CD4-positive, alpha-beta T cell (primary cell): ENCODE results near the gene ANKRD65. TPM values are rescaled to one million over a fixed set of nuclear protein-coding genes. Genes with fewer than 3 reads are reported as not detected.
"Not testable (repeated sequence)": the region's sequence is repeated elsewhere in the genome, so short reads cannot be mapped to it uniquely, and the experiment has no call there.

ENCODE experiments used
- ATAC-seq: fragments of 200-7000 bp; cut with Tn5 transposase; one replicate; pipeline ENCODE4 v1.10.0; 2022; ENCODE audit warnings: mild to moderate bottlenecking; ENCODE audit not compliant: poor library complexity
- CTCF ChIA-PET: fragments of 350-600 bp; sonication (Branson Sonifier 250); formaldehyde crosslinking; loops from one replicate; lab custom pipeline; 2021; ENCODE audit warnings: antibody characterized with exemption, inconsistent platforms; lab: Charles Lee
- POLR2A ChIA-PET: fragments of 350-600 bp; sonication (Branson Sonifier 250); formaldehyde crosslinking; loops from one replicate; lab custom pipeline; 2021; ENCODE audit warnings: antibody characterized with exemption, inconsistent platforms; lab: Charles Lee
- DNase-seq, 14 experiments: peaks; one replicate each; pipeline ENCODE4 v3.0.0-alpha.2; 2013 to 2020; ENCODE audit warnings: mixed read lengths in 2 of 14
- H3K27ac ChIP-seq, 2 donors: one replicate each; pipeline versions ENCODE4 v1.5.1 to v1.7.0; 2013; ENCODE audit warnings: low read length in 2 of 2, low read depth in 1 of 2, mild to moderate bottlenecking in 1 of 2
- H3K27me3 ChIP-seq, 2 experiments: 1 replicate in 1 of 2; 2 replicates in 1 of 2; pipeline versions ENCODE4 v1.6.1 to v1.7.0; 2013; ENCODE audit warnings: low read length in 2 of 2, control low read depth in 1 of 2, mild to moderate bottlenecking in 1 of 2, moderate library complexity in 1 of 2; ENCODE audit not compliant: insufficient read depth in 2 of 2, control insufficient read depth in 1 of 2
- H3K36me3 ChIP-seq: one replicate; pipeline ENCODE4 v1.6.1; 2013; ENCODE audit warnings: low read length, control low read depth; ENCODE audit not compliant: insufficient read depth
- H3K4me1 ChIP-seq: one replicate; pipeline ENCODE4 v1.6.1; 2013; ENCODE audit warnings: low read length, control low read depth; ENCODE audit not compliant: insufficient read depth
- H3K4me3 ChIP-seq: one replicate; pipeline ENCODE4 v1.5.1; 2013; ENCODE audit warnings: mild to moderate bottlenecking, low read length, moderate library complexity
- H3K9me3 ChIP-seq, 2 experiments: 1 replicate in 1 of 2; 2 replicates in 1 of 2; pipeline versions ENCODE4 v1.6.1 to v1.7.0; 2013; ENCODE audit warnings: low read length in 2 of 2, mild to moderate bottlenecking in 2 of 2, control low read depth in 1 of 2, moderate library complexity in 1 of 2; ENCODE audit not compliant: control insufficient read depth in 1 of 2, insufficient read depth in 1 of 2
- H3K27ac Mint-ChIP-seq: one replicate; pipeline ENCODE4 v1.8.0; 2020; ENCODE audit warnings: mixed read lengths
- H3K27me3 Mint-ChIP-seq: one replicate; pipeline ENCODE4 v1.8.0; 2021; ENCODE audit warnings: mixed read lengths
- H3K36me3 Mint-ChIP-seq: one replicate; pipeline ENCODE4 v1.8.0; 2021; ENCODE audit warnings: low read depth, mixed read lengths
- H3K4me1 Mint-ChIP-seq: one replicate; pipeline ENCODE4 v1.8.0; 2021; ENCODE audit warnings: low read depth, mixed read lengths
- H3K4me3 Mint-ChIP-seq: one replicate; pipeline ENCODE4 v1.8.0; 2020; ENCODE audit warnings: mild to moderate bottlenecking, mixed read lengths
- H3K9me3 Mint-ChIP-seq: one replicate; pipeline ENCODE4 v1.8.0; 2020; ENCODE audit warnings: mixed read lengths
- intact Hi-C, 2 experiments: fragments of 100-400 bp; cut with DNase I in 1 of 2; cut with micrococcal nuclease in 1 of 2; formaldehyde crosslinking; loops; one replicate each; pipeline versions ENCODE4 v1.15.1 to v1.9.0; 2023 to 2025; cut with DNase I, micrococcal nuclease
- total RNA-seq, 174 experiments: library from RNA in 2 of 174; stranded (reverse) in 2 of 174; gene quantifications; one replicate each; pipeline ENCODE4 v1.2.3 and lab custom pipeline; 2021 to 2026
- TF ChIP-seq, protein P1 (sequence below): fragments of 200-600 bp; IDR thresholded peaks from one replicate; pipeline ENCODE4 v1.8.0; 2022; ENCODE audit warnings: antibody characterized with exemption, mild to moderate bottlenecking

The ANKRD65 gene
- total RNA-seq, 2 experiments from 2014 or later: not detected

DNA sequence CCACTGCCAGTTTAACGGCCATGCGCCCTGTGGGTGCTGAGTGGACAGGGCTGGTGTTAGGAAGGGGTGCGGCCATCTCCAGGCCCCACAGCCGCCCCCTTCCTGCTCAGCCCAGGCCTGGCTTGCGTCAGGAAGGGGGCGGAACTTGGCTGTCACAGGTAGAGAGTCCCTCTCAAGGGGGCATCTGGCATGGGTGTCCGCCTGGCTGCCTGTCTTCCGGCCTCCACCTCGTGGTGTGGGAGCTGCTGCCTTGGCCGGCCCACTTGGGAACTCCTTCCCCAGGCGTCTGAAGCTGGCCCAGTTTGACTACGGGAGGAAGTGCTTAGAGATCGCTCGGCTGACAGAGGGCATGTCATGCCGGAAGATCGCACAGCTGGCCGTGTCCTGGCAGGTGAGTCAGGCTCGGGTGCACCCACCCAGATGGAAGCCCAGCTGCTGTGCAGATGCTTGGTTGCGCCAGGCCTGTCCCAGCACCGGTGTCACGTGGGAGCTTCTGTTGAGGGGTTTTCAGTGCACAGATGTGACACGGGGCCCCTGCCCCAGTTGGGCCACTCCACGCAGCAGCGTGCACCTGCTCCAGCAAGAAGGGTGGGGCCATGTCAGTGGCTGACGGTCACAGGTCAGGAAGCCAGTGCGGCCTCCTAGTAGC lies 41.4 kb upstream of the ANKRD65 start:
- H3K9me3 ChIP-seq: peaks cover 0 to 7% of the 10 kb centered on the region in 2 experiments
- H3K36me3 ChIP-seq: no peaks in the 10 kb centered on the region
- no peaks in the 10 kb centered on the region for H3K4me1 Mint-ChIP-seq
- TF ChIP-seq, protein P1, sequence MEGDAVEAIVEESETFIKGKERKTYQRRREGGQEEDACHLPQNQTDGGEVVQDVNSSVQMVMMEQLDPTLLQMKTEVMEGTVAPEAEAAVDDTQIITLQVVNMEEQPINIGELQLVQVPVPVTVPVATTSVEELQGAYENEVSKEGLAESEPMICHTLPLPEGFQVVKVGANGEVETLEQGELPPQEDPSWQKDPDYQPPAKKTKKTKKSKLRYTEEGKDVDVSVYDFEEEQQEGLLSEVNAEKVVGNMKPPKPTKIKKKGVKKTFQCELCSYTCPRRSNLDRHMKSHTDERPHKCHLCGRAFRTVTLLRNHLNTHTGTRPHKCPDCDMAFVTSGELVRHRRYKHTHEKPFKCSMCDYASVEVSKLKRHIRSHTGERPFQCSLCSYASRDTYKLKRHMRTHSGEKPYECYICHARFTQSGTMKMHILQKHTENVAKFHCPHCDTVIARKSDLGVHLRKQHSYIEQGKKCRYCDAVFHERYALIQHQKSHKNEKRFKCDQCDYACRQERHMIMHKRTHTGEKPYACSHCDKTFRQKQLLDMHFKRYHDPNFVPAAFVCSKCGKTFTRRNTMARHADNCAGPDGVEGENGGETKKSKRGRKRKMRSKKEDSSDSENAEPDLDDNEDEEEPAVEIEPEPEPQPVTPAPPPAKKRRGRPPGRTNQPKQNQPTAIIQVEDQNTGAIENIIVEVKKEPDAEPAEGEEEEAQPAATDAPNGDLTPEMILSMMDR: no peak
- CTCF ChIA-PET: no interaction called here
- no peaks in the 10 kb centered on the region for H3K36me3 Mint-ChIP-seq
- POLR2A ChIA-PET: interaction anchor here (0.9 kb wide), 1 partner anchor 42 kb away, joined by 4 read pairs; no protein-coding TSS in a partner anchor
- peak in 3 of 14 experiments; percentile 12 to 45 (median 39) for DNase-seq
- peaks cover 4% of the 10 kb centered on the region for H3K27me3 Mint-ChIP-seq
- no peak overlapping the region for H3K27ac Mint-ChIP-seq
- H3K9me3 Mint-ChIP-seq: no peaks in the 10 kb centered on the region
- peak overlapping the region; percentile 30 for H3K4me3 Mint-ChIP-seq
- intact Hi-C loops: no loop called here
- H3K4me3 ChIP-seq: peak overlapping the region; percentile 16
- peaks cover 5% of the 10 kb centered on the region for H3K4me1 ChIP-seq
- H3K27me3 ChIP-seq: no peaks in the 10 kb centered on the region
- peak; percentile 39 for ATAC-seq
- H3K27ac ChIP-seq: no peak overlapping the region

DNA sequence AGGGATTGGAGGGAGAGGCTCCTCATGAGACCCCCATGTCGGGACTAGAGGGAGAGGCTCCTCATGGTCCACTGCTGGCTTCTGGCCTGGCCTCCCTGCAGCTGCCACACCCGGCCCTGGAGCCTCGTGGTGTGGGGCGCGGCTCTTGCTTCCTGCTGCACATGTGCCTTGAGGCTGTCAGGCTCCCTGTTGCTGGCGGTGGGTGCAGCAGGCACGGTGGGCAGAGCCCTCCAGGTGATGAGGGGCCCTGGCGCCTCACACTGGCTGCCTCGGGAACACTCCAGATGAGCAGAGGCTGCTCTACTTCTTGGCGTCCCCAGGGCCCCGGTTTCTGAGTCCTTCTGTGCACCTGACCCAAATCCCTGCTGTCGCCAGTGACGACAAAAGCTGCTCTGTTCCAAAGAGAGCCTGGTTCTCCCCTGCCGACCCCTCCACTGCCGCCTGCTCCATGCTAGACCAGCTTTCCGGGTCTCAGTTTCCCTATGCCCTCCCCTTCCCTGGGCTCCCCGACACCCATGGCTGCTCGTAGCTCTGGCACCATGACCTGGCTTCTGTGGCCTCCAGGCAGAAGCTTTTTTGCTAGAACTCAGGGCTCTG lies 40.7 kb upstream of the ANKRD65 start:
- no peak overlapping the region for H3K27ac ChIP-seq

DNA sequence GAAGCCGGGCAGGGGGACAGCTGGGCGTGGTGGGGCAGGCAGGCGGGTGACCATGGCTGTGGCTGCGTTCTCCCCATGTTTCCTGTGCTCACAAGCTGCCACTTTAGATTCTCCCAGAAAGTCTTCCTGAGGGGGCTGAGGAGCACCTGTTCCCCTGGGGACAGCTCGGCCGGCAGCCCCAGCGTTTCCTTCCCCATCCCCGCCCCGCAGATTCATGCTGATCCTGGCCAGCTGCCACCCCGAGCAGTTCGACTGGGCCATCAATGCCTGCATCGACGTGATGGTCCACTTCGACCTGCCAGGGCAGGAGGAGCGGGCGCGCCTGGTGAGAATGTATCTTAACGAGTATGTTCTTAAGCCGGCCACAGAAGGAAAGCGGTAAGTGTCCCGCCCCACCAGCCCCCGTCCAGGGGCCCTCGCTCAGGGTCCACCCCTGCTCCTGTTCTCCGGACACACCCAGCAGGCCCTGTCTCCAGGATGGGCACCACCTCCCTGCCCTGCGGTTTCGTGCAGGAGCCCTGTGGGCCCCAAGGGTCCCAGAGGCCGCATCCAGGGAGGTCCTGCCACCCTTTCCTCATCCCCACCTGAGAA lies 39.6 kb upstream of the ANKRD65 start:
- no peaks in the 10 kb centered on the region for H3K4me1 Mint-ChIP-seq
- H3K36me3 ChIP-seq: no peaks in the 10 kb centered on the region
- intact Hi-C loops: no loop called here
- peaks cover 0 to 7% of the 10 kb centered on the region in 2 experiments for H3K9me3 ChIP-seq
- ChIA-PET POLR2A (no interaction called here), CTCF (no interaction called here)
- DNase-seq (no peak), ATAC-seq (no peak)
- H3K4me1 ChIP-seq: peaks cover 5% of the 10 kb centered on the region
- H3K9me3 Mint-ChIP-seq: no peaks in the 10 kb centered on the region
- H3K27ac ChIP-seq: no peak overlapping the region
- no peaks in the 10 kb centered on the region for H3K27me3 ChIP-seq
- no peaks in the 10 kb centered on the region for H3K36me3 Mint-ChIP-seq
- no peak overlapping the region for H3K4me3 ChIP-seq
- H3K4me3 Mint-ChIP-seq: no peak overlapping the region
- H3K27me3 Mint-ChIP-seq: peaks cover 4% of the 10 kb centered on the region
- TF ChIP-seq, protein P1: no peak
- no peak overlapping the region for H3K27ac Mint-ChIP-seq

More for the DNA sequence above, 40.7 kb upstream of the ANKRD65 start:
- intact Hi-C loops: no loop called here
- CTCF ChIA-PET: no interaction called here
- no peak overlapping the region for H3K4me3 Mint-ChIP-seq
- ATAC-seq (no peak), DNase-seq (no peak)
- POLR2A ChIA-PET: interaction anchor here (0.9 kb wide), 1 partner anchor 43 kb away, joined by 4 read pairs; no protein-coding TSS in a partner anchor
- H3K27me3 Mint-ChIP-seq: peaks cover 4% of the 10 kb centered on the region
- H3K9me3 Mint-ChIP-seq: no peaks in the 10 kb centered on the region
- no peaks in the 10 kb centered on the region for H3K36me3 Mint-ChIP-seq
- TF ChIP-seq, protein P1: no peak
- no peaks in the 10 kb centered on the region for H3K4me1 Mint-ChIP-seq
- Histone ChIP-seq H3K4me1 (peaks cover 5% of the 10 kb centered on the region), H3K27me3 (no peaks in the 10 kb centered on the region), H3K9me3 (peaks cover 0 to 7% of the 10 kb centered on the region in 2 experiments), H3K36me3 (no peaks in the 10 kb centered on the region), H3K4me3 (no peak overlapping the region)
- H3K27ac Mint-ChIP-seq: no peak overlapping the region

DNA sequence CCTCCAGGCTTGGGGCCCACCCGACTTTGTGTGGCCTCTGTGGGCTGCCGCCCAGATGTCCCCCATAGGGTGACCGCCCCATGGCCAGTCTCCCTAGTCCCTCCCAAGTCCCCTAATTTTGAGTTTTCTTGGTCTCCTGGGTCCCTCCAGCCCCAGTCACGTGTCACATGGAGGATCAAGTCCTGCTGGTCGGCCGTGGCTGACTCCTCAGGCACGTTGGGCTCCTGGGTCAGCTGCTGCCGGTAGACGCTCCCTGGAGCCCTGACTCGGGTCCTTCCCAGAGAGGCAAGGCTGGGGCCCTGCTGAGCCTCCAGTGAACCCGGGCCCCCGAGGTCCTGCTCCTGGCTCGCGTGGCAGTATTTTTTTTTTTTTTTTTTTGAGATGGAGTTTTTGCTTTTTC lies 38.6 kb upstream of the ANKRD65 start:
- H3K27ac ChIP-seq, intact Hi-C loops, POLR2A ChIA-PET, H3K4me1 ChIP-seq, H3K9me3 Mint-ChIP-seq, H3K36me3 ChIP-seq, H3K9me3 ChIP-seq, DNase-seq, H3K4me3 Mint-ChIP-seq, H3K27ac Mint-ChIP-seq, H3K4me3 ChIP-seq, H3K4me1 Mint-ChIP-seq, ATAC-seq, H3K36me3 Mint-ChIP-seq, CTCF ChIA-PET, H3K27me3 ChIP-seq, H3K27me3 Mint-ChIP-seq: not testable (repeated sequence)

DNA sequence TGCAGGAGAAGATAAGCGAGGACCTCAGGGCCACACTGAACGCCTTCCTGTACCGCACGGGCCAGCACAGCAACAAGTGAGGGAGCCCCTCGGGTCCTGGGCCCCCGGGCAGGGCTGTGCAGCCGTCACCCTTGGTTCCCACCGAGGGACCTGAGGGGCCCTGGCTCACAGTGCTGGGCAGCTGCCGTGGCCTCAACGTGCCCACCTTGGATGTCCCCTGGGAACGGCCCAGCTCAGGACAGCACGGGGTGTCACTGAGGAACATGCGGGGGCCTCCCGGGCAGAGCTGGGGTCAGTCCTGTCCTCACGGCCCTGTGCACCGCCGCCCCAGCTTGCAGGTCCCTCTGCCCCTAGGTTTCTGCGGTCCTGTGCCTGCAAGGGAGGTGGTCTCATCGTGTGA lies 38.1 kb upstream of the ANKRD65 start:
- H3K27ac Mint-ChIP-seq, DNase-seq, H3K27ac ChIP-seq, H3K4me1 Mint-ChIP-seq, H3K4me3 Mint-ChIP-seq, POLR2A ChIA-PET, H3K9me3 Mint-ChIP-seq, CTCF ChIA-PET, ATAC-seq, H3K9me3 ChIP-seq, H3K36me3 Mint-ChIP-seq, H3K4me3 ChIP-seq, intact Hi-C loops, H3K27me3 ChIP-seq, H3K27me3 Mint-ChIP-seq, H3K4me1 ChIP-seq, H3K36me3 ChIP-seq: not testable (repeated sequence)
